ENCODE data around the gene MGAT4C.
"Not testable (repeated sequence)": the region's sequence is repeated elsewhere in the genome, so short reads cannot be mapped to it uniquely, and the experiment has no call there.

DNA sequence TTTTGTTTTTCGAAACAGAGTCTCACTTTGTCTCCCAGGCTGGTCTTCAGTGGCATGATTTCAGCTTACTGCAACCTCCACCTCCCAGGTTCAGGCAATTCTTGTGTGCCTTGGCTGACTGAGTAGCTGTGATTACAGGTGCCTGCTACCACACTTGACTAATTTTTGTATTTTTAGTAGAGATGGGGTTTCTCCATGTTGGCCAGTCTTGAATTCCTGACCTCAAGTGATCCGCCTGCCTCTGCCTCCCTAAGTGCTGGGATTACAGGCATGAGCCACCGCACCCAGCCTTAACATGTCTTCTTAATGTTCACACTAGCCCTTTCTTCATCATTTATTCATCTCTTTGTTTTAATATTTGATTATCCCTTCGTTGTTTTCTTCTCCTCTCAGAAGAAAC, 197.1 kb downstream of the MGAT4C start:
- not testable (repeated sequence) for TF ChIP-seq SPI1, TAF1, POLR2AphosphoS5, POLR2A (IDR thresholded peaks at IDR 0.05; ENCODE audit: low read depth, low read length)
